Measurements from ENCODE around the gene ATP9B.
A peak's percentile ranks its signal among the peaks of the same experiment; 100 is the strongest.

The ATP9B gene

DNA sequence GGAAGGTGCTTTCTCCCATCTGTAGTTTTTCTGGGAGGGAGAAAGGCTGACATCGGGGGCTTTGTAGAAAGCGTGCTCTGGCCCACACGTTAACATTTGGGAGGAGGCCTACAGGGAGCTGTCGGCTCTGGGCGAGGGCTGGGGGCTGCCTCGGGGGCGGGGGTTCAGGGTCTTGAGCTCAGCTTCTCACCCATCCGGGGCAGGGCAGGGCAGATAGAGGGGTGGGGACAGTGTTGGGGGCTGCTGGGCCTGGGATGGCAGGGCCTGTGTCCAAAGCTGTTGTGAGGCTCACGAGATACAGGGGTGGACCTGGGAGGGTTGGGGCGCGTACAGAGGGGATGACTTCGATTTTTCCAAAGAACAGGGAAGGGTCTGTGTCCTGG is 353.6 kb downstream of the ATP9B start:
- Mint-ChIP-seq H3K36me3 (peaks cover 63% of the 10 kb centered on the region), H3K4me3 (no peak overlapping the region), H3K27ac (no peak overlapping the region), H3K4me1 (peaks cover 31% of the 10 kb centered on the region), H3K9me3 (no peaks in the 10 kb centered on the region)
- ATAC-seq, result no peak
- DNase-seq (ENCODE audit: low spot score in 2 of 2), result no peak

DNA sequence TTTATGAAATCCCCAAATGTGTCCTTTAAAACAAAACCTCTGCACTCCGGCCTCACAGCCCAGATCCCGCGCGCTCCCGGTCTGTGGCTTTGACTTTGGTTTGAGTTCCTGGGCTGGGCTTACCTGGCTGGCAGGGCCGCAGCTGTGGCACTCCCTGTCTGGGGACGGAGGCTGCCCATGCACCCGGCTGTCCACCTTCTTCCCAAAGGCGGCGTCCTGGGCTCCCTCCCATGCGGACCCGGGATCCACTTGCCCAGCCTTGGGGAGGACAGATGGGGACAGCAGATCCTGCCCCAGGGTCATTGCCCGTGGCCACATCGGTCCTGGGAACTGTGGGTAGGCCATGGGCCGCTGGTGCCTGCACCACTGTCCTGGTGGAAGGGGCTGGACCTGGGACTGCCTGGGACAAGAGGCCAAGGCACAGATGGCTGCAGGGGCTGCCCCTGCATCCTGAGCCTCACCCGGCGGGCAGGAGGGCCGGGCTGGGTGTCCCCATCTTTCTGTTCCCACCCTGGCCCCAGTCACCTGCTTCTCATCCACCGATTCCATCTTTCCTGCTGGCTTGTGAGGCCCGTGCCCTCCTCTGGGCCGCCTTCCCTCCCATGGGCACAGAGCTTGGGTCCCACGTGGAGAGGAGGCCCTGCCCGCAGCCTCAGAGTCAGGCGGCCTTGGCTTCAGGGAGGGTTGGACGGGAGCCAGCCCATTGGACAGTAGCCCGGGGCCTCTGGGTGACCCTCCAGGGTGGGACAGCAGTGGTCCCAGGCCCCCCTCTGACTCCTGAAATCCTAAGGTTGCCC is 354.2 kb downstream of the ATP9B start:
- no peaks in the 10 kb centered on the region for H3K9me3 Mint-ChIP-seq
- H3K36me3 Mint-ChIP-seq, result peaks cover 66% of the 10 kb centered on the region

DNA sequence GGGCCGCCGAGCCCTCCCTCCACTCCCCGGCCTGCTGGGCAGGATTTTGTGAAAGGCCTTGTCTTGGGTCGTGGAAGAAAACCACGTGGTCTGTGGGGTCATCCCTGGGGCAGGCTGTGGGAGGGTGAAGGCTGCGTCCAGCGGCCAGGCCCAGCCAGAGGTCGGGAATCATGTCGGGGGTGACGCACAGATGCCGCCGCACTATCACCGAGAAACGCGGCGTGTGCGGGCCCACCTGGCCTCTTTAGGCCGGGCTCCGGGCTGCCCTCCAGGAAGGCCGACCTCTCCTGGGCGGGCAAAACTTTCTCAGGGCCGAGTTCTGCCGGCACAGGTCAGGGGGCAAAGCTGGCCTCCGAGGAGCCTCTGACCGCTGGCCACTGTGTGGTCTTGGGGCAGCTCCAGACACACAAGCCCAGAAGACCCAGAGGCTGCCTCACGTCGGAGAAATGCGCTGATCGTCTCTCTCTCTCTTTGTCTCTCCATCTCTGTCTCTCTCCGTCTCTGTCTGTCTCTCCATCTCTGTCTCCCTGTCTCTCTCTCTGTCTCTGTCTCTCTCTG is 354.9 kb downstream of the ATP9B start:
- Mint-ChIP-seq H3K9me3 (no peaks in the 10 kb centered on the region), H3K4me3 (no peak overlapping the region), H3K4me1 (peaks cover 31% of the 10 kb centered on the region), H3K36me3 (peaks cover 73% of the 10 kb centered on the region), H3K27ac (peak overlapping the region; percentile 85)
- DNase-seq (ENCODE audit: low spot score in 2 of 2), result no peak
- no peak for ATAC-seq

More for the DNA sequence above, 354.2 kb downstream of the ATP9B start:
- ATAC-seq (no peak), DNase-seq (ENCODE audit: low spot score in 2 of 2) (no peak)
- Mint-ChIP-seq H3K27ac (no peak overlapping the region), H3K4me3 (no peak overlapping the region), H3K4me1 (peaks cover 31% of the 10 kb centered on the region)

DNA sequence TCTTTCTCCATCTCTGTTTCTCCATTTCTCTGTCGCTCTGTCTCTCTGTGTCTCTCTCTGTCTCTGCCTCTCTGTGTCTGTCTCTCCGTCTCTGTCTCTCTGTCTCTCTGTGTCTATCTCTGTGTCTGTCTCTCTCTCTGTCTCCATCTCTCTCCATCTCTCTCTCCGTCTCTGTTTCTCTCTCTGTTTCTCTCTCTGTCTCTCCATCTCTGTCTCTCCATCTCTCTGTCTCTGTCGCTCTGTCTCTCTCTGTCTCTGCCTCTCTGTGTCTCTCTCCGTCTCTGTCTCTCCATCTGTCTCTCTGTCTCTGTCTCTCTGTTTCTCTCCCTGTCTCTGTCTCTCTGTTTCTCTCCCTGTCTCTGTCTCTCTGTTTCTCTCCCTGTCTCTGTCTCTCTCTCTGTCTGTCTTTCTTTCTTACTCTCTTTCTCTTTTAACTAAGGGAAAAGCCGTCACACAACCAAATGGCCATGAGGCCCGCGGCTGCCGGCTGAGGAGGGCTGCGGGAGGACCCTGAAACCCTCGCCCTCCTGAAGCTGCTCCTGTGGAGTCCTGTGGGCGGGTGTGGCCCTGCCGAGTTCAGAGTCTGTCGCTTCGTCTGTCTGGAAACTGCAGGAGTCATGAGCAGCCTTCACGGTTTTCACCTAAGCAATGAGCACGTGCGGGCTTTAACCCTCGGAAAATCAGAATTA is 355.8 kb downstream of the ATP9B start:
- DNase-seq (ENCODE audit: low spot score in 2 of 2), result no peak
- Mint-ChIP-seq H3K4me3 (no peak overlapping the region), H3K4me1 (peaks cover 27% of the 10 kb centered on the region), H3K27ac (peak overlapping the region; percentile 85), H3K36me3 (peaks cover 75% of the 10 kb centered on the region), H3K9me3 (no peaks in the 10 kb centered on the region)
- no peak for ATAC-seq

DNA sequence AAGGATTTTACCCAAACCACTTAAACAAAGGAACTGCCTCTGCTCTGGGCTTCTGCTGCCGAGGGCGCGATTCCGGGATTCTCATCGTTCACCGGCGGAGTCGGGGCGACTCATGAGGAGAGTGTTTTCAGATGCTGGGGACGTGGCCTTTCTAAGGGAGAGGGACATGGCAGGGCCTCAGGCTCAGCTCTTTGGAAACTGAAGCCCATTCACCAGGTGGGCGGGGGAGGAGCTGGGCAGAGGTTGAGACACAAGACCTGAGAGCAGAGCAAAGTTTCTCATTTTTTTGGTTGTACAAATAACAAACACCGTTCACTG is 356.3 kb downstream of the ATP9B start:
- Mint-ChIP-seq H3K27ac (peak overlapping the region; percentile 85), H3K9me3 (no peaks in the 10 kb centered on the region), H3K4me1 (peaks cover 22% of the 10 kb centered on the region), H3K36me3 (peaks cover 75% of the 10 kb centered on the region), H3K4me3 (no peak overlapping the region)
- DNase-seq (ENCODE audit: low spot score in 2 of 2) (no peak), ATAC-seq (no peak)

DNA sequence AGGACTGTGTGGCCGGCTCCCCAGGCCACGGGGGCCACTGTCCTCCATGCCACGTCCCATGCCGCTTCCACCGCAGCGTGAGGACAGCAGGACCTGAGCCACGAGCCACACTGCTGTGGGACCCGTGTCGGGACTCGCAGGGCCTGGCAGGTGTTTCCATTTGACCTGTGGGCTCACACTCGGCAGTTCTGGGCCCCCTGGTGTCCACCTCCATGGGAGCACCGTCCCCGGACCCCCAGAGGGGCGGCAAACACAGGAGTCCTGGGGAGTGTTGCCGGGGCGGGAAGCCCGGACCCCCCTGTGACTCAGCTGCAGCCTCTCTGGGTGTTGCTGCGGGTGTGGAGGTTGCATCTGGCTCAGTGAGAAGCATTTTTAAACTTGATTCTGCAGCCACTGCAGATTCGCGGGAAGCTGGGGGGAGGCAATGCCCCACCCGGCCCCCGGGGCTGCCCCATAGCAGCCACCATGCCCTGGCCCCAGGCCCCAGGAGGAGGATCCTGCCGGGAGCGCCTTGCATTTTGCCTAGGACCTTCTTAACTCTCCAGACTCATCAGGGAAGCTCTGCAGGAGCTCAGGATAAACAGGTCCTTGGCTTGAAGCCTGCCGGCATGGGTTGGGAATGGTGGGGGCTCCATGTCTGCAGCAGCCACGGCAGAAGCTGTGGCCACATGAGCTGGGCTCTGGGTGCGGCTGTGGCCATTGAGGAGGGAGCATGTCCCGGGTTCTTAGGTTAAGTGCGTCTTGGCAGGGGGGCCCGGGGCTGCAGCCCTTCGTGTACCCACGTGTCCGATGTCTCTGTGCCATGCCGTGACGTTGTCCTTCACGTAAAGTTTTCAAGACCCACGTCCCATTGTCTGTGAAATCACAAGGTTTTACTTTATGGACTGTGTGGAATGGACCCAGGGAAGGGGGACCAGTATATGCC is 357.4 kb downstream of the ATP9B start:
- DNase-seq (ENCODE audit: low spot score in 2 of 2) (no peak), ATAC-seq (no peak)
- no peak overlapping the region for H3K4me3 Mint-ChIP-seq
- H3K36me3 Mint-ChIP-seq, result peaks cover 78% of the 10 kb centered on the region
- no peaks in the 10 kb centered on the region for H3K9me3 Mint-ChIP-seq
- H3K4me1 Mint-ChIP-seq, result peaks cover 18% of the 10 kb centered on the region
- no peak overlapping the region for H3K27ac Mint-ChIP-seq

DNA sequence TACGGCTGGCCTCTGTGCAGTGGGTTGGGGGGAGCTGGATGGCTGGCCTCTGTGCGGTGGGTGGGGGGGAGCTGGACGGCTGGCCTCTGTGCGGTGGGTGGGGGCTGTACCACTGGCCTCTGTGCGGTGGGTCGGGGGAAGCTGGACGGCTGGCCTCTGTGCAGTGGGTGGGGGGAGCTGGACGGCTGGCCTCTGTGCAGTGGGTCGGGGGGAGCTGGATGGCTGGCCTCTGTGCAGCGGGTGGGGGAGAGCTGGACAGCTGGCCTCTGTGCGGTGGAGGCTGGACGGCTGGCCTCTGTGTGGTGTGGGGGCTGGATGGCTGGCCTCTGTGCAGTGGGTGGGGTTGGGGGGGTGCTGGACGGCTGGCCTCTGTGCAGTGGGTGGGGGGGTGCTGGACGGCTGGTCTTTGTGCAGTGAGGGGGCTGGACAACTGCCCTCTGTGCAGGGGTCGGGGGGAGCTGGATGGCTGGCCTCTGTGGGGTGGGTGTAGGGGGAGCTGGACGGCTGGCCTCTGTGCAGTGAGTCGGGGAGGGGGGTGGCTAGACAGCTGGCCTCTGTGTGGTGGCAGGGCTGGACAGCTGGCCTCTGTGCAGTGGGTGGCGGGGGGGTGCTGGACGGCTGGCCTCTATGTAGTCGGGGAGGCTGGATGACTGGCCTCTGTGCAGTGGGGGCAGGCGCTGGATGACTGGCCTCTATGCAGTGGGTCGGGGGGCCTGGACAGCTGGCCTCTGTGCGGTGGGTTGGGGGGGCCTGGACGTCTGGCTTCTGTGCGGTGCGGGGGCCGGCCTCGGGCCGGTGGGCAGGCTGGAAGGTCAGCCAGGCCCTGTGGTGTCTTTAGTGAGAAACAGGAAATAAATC is 358.4 kb downstream of the ATP9B start:
- DNase-seq (ENCODE audit: low spot score in 2 of 2), result no peak
- H3K4me1 Mint-ChIP-seq, result peaks cover 19% of the 10 kb centered on the region
- H3K36me3 Mint-ChIP-seq, result peaks cover 77% of the 10 kb centered on the region
- H3K9me3 Mint-ChIP-seq, result no peaks in the 10 kb centered on the region
- H3K4me3 Mint-ChIP-seq, result no peak overlapping the region
- no peak overlapping the region for H3K27ac Mint-ChIP-seq
- ATAC-seq, result no peak

Data from stimulated activated effector memory CD8-positive, alpha-beta T cell treated with anti-CD3 and anti-CD28 coated beads, Interleukin-12 subunit alpha, Interleukin-12 subunit beta, amount 100 ng/mL, for 72 hours (primary cell).